ENCODE results near the gene RIC8A. TPM values are rescaled to one million over a fixed set of nuclear protein-coding genes. Genes with fewer than 3 reads are reported as not detected.
A peak's percentile ranks its signal among the peaks of the same experiment; 100 is the strongest.
"Not testable (repeated sequence)": the region's sequence is repeated elsewhere in the genome, so short reads cannot be mapped to it uniquely, and the experiment has no call there.

The RIC8A gene
- total RNA-seq (2014; rRNA removed; shearing (Covaris generic)): 75.5 and 91.3 TPM in 2 replicates

GRCh38 chr11:207208-207862, at the start of gene RIC8A, which contains the start of gene BET1L:
Gene RIC8A, plus strand, starts transcription at chr11:207708. Its CDS starts 1,147 bp downstream, at chr11:208855.
Gene BET1L, minus strand, starts transcription at chr11:207399. Its CDS starts 78 bp downstream, at chr11:207321.
- DNase-seq (ENCODE audit: low read depth): peak; percentile 97

GRCh38 chr11:180242-180641, 27.3 kb upstream of the RIC8A start:
- DNase-seq (ENCODE audit: low read depth): not testable (repeated sequence)

- DNase-seq (ENCODE audit: low read depth): not testable (repeated sequence)
Measured at GRCh38 chr11:189200-189783, 18.2 kb upstream of the RIC8A start.

- DNase-seq (ENCODE audit: low read depth): not testable (repeated sequence)
Measured at GRCh38 chr11:189843-190311, 17.6 kb upstream of the RIC8A start.

- DNase-seq (ENCODE audit: low read depth): not testable (repeated sequence)
Measured at GRCh38 chr11:190546-190945, 17.0 kb upstream of the RIC8A start.

GRCh38 chr11:191490-192478, 15.7 kb upstream of the RIC8A start:
- not testable (repeated sequence) for DNase-seq (ENCODE audit: low read depth)

GRCh38 chr11:192674-193128, 14.8 kb upstream of the RIC8A start, which contains the start of gene SCGB1C1:
Gene SCGB1C1, plus strand, starts transcription at chr11:193078. Its CDS starts 22 bp downstream, at chr11:193100.
- DNase-seq (ENCODE audit: low read depth): not testable (repeated sequence)

- not testable (repeated sequence) for DNase-seq (ENCODE audit: low read depth)
Measured at GRCh38 chr11:193481-193880, 14.0 kb upstream of the RIC8A start.

GRCh38 chr11:196786-197731, 10.4 kb upstream of the RIC8A start:
- no peak for DNase-seq (ENCODE audit: low read depth)

- DNase-seq (ENCODE audit: low read depth): no peak
Measured at GRCh38 chr11:197741-198235, 9.7 kb upstream of the RIC8A start.

GRCh38 chr11:198236-198806, 9.2 kb upstream of the RIC8A start:
- no peak for DNase-seq (ENCODE audit: low read depth)

- DNase-seq (ENCODE audit: low read depth): no peak
Measured at GRCh38 chr11:199004-199581, 8.4 kb upstream of the RIC8A start.

GRCh38 chr11:199782-200181, 7.7 kb upstream of the RIC8A start:
- no peak for DNase-seq (ENCODE audit: low read depth)

- no peak for DNase-seq (ENCODE audit: low read depth)
Measured at GRCh38 chr11:200224-201003, 7.1 kb upstream of the RIC8A start.

GRCh38 chr11:201966-202365, 5.5 kb upstream of the RIC8A start:
- DNase-seq (ENCODE audit: low read depth): no peak

GRCh38 chr11:202490-202889, 5.0 kb upstream of the RIC8A start:
- no peak for DNase-seq (ENCODE audit: low read depth)

- no peak for DNase-seq (ENCODE audit: low read depth)
Measured at GRCh38 chr11:203056-203944, 4.2 kb upstream of the RIC8A start.
